ENCODE results near the gene GRM2.

- TF ChIP-seq CTCF (conservative IDR thresholded peaks at IDR 0.05; ENCODE audit: low read depth, low read length) = no peak
- no peak for TF ChIP-seq EZH2phosphoT487 (IDR thresholded peaks at IDR 0.05; ENCODE audit: borderline replicate concordance, low read length)
Measured at GRCh38 chr3:51692980-51693395, 13.9 kb upstream of the GRM2 start.

Measured in PC-3 (cell line).